ENCODE data around the gene FURIN.
"Not testable (repeated sequence)": the region's sequence is repeated elsewhere in the genome, so short reads cannot be mapped to it uniquely, and the experiment has no call there.

The FURIN gene

GRCh38 chr15:90921887-90922286, 53.5 kb downstream of the FURIN start:
- H3K4me1 ChIP-seq (ENCODE audit: control insufficient read depth, insufficient read depth, low read length): no peaks in the 10 kb centered on the region
- H3K9me3 ChIP-seq (ENCODE audit: control insufficient read depth, low read length): no peaks in the 10 kb centered on the region
- no peaks in the 10 kb centered on the region for H3K27me3 ChIP-seq (ENCODE audit: control insufficient read depth, insufficient read depth, low read length)
- H3K9ac ChIP-seq (ENCODE audit: low read length): no peak overlapping the region
- peaks cover 7% of the 10 kb centered on the region for H3K36me3 ChIP-seq (ENCODE audit: control insufficient read depth, insufficient read depth, low read length)
- no peak overlapping the region for H3K4me3 ChIP-seq (ENCODE audit: low read length)

GRCh38 chr15:90922712-90923322, 54.4 kb downstream of the FURIN start:
- H3K4me3 ChIP-seq (ENCODE audit: low read length); H3K9me3 ChIP-seq (ENCODE audit: control insufficient read depth, low read length); H3K27me3 ChIP-seq (ENCODE audit: control insufficient read depth, insufficient read depth, low read length); H3K4me1 ChIP-seq (ENCODE audit: control insufficient read depth, insufficient read depth, low read length); H3K36me3 ChIP-seq (ENCODE audit: control insufficient read depth, insufficient read depth, low read length); H3K9ac ChIP-seq (ENCODE audit: low read length): not testable (repeated sequence)

- Histone ChIP-seq H3K4me1 (ENCODE audit: control insufficient read depth, insufficient read depth, low read length) (no peaks in the 10 kb centered on the region), H3K9ac (ENCODE audit: low read length) (no peak overlapping the region), H3K9me3 (ENCODE audit: control insufficient read depth, low read length) (no peaks in the 10 kb centered on the region), H3K36me3 (ENCODE audit: control insufficient read depth, insufficient read depth, low read length) (no peaks in the 10 kb centered on the region), H3K4me3 (ENCODE audit: low read length) (no peak overlapping the region), H3K27me3 (ENCODE audit: control insufficient read depth, insufficient read depth, low read length) (no peaks in the 10 kb centered on the region)
These were observed 56.0 kb downstream of the FURIN start for GRCh38 chr15:90924375-90924774.

- H3K36me3 ChIP-seq (ENCODE audit: control insufficient read depth, insufficient read depth, low read length); H3K4me3 ChIP-seq (ENCODE audit: low read length); H3K9me3 ChIP-seq (ENCODE audit: control insufficient read depth, low read length); H3K9ac ChIP-seq (ENCODE audit: low read length); H3K27me3 ChIP-seq (ENCODE audit: control insufficient read depth, insufficient read depth, low read length): not testable (repeated sequence)
- peaks cover 12% of the 10 kb centered on the region for H3K4me1 ChIP-seq (ENCODE audit: control insufficient read depth, insufficient read depth, low read length)
These were observed 58.4 kb downstream of the FURIN start for GRCh38 chr15:90926766-90927165.

DNA sequence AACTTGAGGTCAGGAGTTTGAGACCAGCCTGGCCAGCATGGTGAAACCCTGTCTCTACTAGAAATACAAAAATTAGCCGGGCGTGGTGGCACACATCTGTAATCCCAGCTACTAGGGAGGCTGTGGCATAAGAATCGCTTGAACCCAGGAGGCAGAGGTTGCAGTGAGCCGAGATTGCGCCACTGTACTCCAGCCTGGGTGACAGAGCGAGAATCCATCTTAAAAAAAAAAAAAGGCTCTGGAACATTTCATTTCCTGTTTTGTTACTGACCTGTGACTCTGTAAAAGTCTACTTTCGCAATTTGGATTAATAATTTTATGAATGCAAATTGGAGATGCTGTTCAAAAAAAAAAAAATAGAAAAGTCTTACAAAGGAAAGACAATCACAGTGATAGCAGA, 59.7 kb downstream of the FURIN start:
- H3K4me1 ChIP-seq (ENCODE audit: control insufficient read depth, insufficient read depth, low read length): peaks cover 17% of the 10 kb centered on the region
- not testable (repeated sequence) for H3K9me3 ChIP-seq (ENCODE audit: control insufficient read depth, low read length); H3K4me3 ChIP-seq (ENCODE audit: low read length); H3K9ac ChIP-seq (ENCODE audit: low read length); H3K27me3 ChIP-seq (ENCODE audit: control insufficient read depth, insufficient read depth, low read length); H3K36me3 ChIP-seq (ENCODE audit: control insufficient read depth, insufficient read depth, low read length)

DNA sequence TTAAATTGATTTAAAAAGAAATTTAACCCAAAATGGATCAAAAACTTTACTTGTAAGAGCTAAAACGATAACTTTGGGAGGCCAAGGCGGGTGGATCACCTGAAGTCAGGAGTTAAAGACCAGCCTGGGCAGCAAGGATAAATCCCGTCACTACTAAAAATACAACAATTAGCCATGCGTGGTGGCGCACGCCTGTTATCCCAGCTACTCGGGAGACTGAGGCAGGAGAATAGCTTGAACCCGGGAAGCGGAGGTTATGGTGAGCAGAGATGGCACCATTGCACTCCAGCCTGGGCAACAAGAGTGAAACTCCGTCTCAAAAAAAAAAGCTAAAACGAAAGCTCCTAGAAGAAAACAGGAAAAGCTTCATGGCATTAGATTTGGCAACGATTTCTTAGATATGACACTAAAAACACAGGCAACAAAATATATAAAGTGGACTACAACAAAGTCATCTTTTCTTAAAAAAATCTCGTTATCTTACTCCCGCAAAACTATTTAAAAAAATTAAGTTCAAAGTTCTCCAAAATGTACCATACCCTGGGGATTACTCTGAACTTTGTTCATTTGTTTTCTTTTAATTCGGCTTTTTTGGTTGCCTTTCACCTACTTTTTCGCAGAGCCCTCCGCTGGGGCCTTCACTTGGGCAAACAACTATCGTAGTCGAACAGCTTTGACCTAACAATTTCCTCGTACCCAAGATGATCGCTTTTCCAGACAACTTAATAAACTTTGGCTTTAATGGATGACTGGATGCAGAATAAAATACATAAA, 61.0 kb downstream of the FURIN start:
- H3K4me3 ChIP-seq (ENCODE audit: low read length): peak overlapping the region; percentile 51
- peak overlapping the region; percentile 84 for H3K9ac ChIP-seq (ENCODE audit: low read length)
- no peaks in the 10 kb centered on the region for H3K27me3 ChIP-seq (ENCODE audit: control insufficient read depth, insufficient read depth, low read length)
- H3K36me3 ChIP-seq (ENCODE audit: control insufficient read depth, insufficient read depth, low read length): no peaks in the 10 kb centered on the region
- no peaks in the 10 kb centered on the region for H3K9me3 ChIP-seq (ENCODE audit: control insufficient read depth, low read length)
- H3K4me1 ChIP-seq (ENCODE audit: control insufficient read depth, insufficient read depth, low read length): peaks cover 23% of the 10 kb centered on the region

DNA sequence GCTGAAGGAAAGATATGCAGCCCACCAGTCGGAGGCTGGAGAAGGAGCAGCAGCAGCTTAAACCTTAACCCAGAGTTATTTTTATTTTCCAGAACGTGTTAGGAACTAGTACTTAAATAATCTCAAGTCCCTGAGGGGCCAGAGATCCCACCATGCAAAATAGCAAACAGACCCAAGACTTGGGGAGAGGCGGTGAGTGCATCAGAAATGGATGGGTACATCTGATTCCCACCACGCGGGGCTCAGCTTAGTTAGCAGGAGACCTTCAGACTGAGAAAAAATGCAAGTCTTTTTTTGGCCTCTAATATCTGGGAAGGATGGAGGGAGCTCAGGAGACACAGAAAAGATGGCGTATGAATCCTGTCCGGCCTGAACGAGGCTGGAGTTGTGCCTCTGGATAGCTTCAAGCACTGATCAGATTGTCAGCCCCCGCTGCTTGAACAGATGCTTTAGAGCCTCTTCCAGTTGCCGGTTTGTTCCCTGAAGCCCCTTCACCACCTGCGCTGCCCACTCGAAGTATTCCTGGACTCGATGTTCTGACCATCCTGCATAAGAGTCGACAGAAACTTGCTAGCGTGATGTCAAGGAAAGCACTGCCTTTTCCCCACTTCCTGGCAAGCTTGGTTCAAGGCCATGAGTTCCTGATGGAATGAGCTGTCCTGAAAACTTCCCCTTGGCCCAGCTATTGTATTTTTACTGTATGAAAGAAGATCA, 62.6 kb downstream of the FURIN start:
- H3K4me1 ChIP-seq (ENCODE audit: control insufficient read depth, insufficient read depth, low read length): peaks cover 32% of the 10 kb centered on the region
- no peaks in the 10 kb centered on the region for H3K27me3 ChIP-seq (ENCODE audit: control insufficient read depth, insufficient read depth, low read length)
- H3K36me3 ChIP-seq (ENCODE audit: control insufficient read depth, insufficient read depth, low read length): no peaks in the 10 kb centered on the region
- peak overlapping the region; percentile 84 for H3K9ac ChIP-seq (ENCODE audit: low read length)
- H3K4me3 ChIP-seq (ENCODE audit: low read length): peak overlapping the region; percentile 51
- H3K9me3 ChIP-seq (ENCODE audit: control insufficient read depth, low read length): no peaks in the 10 kb centered on the region

- H3K27me3 ChIP-seq (ENCODE audit: control insufficient read depth, insufficient read depth, low read length): no peaks in the 10 kb centered on the region
- H3K4me3 ChIP-seq (ENCODE audit: low read length): peak overlapping the region; percentile 58
- H3K36me3 ChIP-seq (ENCODE audit: control insufficient read depth, insufficient read depth, low read length): no peaks in the 10 kb centered on the region
- H3K4me1 ChIP-seq (ENCODE audit: control insufficient read depth, insufficient read depth, low read length): peaks cover 37% of the 10 kb centered on the region
- peak overlapping the region; percentile 84 for H3K9ac ChIP-seq (ENCODE audit: low read length)
- no peaks in the 10 kb centered on the region for H3K9me3 ChIP-seq (ENCODE audit: control insufficient read depth, low read length)
These were observed 63.1 kb downstream of the FURIN start for GRCh38 chr15:90931575-90931827.

- H3K9ac ChIP-seq (ENCODE audit: low read length): peak within 1 kb of the TSS; percentile 84
These were observed 63.7 kb downstream of the FURIN start, which contains the start of gene HDDC3 for GRCh38 chr15:90931828-90932659. HDDC3 (minus strand) TSS chr15:90932549; CDS start chr15:90932540, 9 bp downstream.

GRCh38 chr15:90932660-90932991, 64.2 kb downstream of the FURIN start:
- H3K36me3 ChIP-seq (ENCODE audit: control insufficient read depth, insufficient read depth, low read length): peaks cover 4% of the 10 kb centered on the region
- H3K4me1 ChIP-seq (ENCODE audit: control insufficient read depth, insufficient read depth, low read length): peaks cover 37% of the 10 kb centered on the region
- peak overlapping the region; percentile 84 for H3K9ac ChIP-seq (ENCODE audit: low read length)
- H3K9me3 ChIP-seq (ENCODE audit: control insufficient read depth, low read length): no peaks in the 10 kb centered on the region
- no peaks in the 10 kb centered on the region for H3K27me3 ChIP-seq (ENCODE audit: control insufficient read depth, insufficient read depth, low read length)
- no peak overlapping the region for H3K4me3 ChIP-seq (ENCODE audit: low read length)

More at GRCh38 chr15:90931828-90932659, 63.7 kb downstream of the FURIN start, which contains the start of gene HDDC3:
- peak within 1 kb of the TSS; percentile 58 for H3K4me3 ChIP-seq (ENCODE audit: low read length)
- no peaks in the 10 kb centered on the region for H3K9me3 ChIP-seq (ENCODE audit: control insufficient read depth, low read length)
- no peaks in the 10 kb centered on the region for H3K27me3 ChIP-seq (ENCODE audit: control insufficient read depth, insufficient read depth, low read length)
- peaks cover 4% of the 10 kb centered on the region for H3K36me3 ChIP-seq (ENCODE audit: control insufficient read depth, insufficient read depth, low read length)
- peaks cover 37% of the 10 kb centered on the region for H3K4me1 ChIP-seq (ENCODE audit: control insufficient read depth, insufficient read depth, low read length)

Measured in mucosa of stomach (tissue), 1 donor.